ENCODE results near the gene TRPV4.
A peak's percentile ranks its signal among the peaks of the same experiment; 100 is the strongest.

The TRPV4 gene

DNA sequence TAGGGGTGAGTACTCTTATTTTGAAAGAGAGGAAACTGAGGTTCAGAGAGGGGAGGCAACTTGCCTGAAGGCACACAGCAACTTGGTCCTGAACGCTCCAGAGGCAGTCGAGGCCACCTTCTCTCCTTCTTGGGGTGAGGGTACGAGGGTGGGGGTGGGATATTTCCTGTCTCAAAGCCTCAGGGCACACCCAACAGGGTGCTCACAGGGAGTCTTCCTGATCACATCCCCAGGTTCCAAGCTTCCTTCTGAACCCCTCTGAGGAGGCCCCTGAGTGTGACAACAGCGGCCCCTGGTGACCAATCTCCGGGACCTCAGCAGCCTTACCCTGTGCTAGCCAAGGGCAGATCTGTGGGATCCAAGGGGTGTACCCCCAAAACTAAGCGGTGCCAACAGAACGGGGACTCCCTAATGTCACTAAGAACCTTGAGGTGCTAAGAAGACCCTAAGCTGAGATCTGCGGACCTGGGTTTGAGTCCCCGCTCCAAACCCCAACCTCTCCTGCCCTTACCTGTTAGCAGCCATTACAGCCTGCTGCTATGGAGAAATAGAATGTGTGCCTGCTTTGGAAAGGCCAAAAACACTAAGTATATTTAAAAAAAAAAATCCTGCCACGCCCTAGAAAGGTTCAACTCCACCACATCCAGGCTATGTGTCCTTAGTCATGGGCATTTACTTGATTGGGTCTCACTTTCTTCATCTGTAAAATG, 57.9 kb downstream of the TRPV4 start:
- peak; percentile 35 for DNase-seq

DNA sequence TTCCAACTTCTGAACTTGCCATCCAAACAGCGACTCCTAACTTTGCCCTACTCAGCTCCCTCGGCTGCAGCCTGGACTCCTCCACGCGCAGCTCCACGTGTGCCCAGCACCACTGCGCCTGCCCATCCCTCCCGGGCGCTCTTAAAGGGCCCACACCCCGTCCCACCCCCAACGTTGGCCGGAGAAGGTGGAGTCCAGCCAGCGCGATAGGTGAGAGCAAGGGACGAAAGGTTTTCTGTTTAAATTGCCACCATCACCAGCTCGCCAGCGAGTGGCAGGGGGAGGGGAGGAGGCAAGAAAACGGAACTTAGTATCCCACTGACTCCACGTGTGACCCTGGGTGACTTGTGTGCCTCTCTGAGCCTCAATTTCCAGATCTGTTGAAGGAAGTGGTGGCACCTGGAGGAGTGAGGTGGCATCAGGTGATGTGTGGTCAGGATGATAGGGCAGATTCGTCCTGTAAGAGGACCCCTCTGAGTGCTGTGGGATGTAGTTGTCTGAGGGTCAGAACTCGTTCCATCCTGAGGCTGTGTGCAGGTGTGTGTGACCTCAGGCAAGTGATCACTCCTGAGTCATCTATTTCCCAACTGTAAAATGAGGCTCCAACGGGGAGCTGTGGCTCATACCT, 59.7 kb downstream of the TRPV4 start:
- DNase-seq, result no peak

DNA sequence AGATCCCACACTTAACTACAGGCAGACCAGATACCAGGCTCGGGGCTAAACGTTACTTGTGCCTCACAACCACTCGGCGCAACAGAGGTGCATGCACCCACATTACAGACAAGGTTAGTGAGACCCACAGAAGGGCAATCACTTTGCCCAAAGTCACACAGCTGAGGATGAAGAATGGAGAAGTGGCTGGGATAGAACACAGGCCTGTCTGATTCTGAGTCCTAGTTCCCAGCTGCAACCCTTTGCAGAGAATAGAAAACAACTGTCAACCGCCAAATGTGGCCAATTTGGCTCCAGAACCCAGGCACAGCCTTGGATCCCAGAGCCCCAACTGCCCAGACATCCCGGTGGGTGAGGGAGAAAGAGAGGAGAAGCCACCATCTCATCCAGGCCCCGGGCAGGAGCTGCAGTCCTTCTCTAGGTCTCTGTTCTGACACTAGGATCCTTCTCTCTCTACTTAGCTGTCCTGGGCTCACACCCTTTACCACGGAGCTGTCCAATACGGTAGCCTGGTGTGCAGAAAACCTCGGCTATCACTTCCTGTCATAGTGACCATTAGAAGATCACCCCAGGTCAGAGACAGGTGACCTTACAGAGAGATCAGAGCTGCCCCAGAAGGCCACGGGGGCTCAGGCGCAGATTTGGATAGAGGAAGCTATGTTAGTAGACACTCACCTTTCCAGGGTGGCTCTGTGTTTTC, 60.4 kb downstream of the TRPV4 start:
- DNase-seq, result no peak

DNA sequence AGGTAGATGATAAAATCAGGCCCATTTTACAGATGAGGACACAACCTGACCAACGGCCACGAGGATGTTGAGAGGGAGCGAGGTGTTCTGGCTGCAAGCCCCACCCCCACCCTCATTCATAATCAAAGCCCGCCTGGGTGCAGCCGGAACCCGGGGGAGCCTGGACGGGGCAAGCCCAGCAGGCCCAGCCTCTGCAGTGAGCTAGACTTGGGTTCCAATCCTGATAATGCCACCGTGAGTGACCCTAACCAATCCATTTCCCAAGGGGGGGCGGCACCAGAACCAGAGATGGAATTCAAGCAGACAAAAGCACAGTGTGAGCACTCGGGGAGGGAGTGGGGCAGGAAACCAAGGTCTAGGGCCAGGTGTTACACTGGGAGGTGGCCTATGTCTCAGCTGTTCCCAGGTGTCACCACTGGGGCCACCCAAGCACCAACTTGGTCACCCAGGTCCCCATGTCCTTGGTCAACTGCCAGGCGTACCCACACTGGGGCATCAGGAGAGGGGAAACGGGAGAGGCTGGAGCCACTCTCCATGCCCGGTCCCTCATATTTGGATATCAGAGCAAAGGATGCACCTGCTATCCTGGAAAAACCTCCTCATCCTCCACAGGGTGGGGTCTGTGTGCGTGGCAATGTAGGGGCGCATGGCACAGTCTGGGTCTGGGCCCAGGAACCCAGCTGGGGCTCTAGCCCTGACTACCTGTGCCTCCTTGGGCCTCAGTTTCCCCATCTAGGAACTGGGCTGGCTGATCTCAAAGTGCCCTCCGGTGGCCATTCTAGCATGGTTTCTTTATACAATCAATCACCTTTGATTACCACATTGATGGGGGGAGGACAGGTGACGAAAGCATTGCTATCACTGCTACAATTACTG, 61.2 kb downstream of the TRPV4 start:
- DNase-seq, result no peak

DNA sequence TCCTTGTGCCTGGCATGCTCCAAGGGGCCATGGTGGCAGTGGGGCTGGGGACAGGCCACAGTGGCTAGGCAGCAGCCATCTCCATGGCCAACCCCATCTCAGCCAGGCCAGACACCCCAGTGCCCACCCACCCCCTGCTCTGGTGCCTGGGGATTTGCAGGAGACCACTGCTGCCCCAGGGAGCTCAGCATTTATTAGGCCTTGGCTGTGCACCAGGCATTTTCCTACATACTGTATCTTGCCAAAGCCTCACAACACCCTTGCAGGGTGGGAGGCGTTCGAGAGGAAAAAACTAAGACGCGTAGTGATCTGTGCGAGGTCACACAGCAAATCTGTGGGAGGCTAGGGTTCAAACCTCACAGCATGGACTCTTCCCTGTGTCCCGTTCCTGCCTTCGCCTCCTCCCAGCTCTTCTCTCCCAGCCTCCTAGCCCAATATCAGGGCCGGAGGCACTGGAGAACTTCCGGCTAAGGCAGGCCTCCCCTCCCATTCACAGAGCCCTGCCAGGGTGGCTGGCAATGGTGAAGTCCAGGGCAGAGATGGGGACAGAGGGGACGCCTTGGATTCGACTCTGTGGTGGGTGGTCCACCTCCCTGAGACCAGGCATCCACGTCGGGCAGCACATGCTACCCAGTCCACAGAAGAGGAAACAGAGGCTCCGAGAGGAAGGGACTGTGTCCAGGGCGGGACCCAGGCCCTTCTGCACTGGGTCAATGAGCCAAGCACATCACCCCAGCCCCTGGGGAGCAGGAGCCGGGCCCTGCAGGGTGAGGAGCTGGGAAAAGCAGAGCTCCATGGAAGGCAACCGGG, 62.1 kb downstream of the TRPV4 start:
- DNase-seq, result no peak

DNA sequence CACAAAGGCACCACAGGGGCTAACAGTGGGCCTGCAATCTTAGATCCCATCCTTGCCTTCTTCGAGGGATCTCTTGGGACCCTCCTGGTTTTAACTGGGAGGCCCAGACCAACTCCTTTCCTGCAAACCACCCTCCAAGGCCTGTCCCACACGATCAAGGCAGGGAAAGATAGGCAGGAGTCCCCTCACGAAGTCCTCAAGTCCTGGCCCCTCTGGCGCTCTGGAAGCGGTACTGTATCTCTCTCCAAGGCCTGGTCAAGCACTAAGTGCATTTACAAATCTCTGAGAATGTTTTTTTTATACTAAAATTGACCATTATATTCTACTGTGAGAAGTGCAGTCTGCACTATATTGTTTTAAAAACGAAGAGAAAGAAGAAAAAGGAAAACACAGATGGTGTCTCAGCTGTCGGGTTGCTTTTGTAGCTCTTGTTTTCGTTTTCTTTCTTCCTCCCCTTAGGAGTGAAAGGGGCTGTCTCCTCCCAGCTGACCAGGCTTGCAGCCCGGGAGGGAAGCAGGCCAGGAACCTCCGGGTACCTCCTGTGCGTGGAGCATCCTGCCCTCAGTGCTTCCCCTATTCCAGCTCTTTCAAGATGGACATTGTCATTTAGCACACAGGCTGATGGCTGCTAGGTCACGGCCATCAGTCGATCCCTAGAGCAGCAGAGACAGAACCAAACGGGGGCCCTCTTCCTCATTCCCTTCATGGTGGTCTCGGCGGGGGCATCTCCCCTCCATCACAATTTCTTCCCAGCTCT, 62.9 kb downstream of the TRPV4 start:
- DNase-seq, result no peak

DNA sequence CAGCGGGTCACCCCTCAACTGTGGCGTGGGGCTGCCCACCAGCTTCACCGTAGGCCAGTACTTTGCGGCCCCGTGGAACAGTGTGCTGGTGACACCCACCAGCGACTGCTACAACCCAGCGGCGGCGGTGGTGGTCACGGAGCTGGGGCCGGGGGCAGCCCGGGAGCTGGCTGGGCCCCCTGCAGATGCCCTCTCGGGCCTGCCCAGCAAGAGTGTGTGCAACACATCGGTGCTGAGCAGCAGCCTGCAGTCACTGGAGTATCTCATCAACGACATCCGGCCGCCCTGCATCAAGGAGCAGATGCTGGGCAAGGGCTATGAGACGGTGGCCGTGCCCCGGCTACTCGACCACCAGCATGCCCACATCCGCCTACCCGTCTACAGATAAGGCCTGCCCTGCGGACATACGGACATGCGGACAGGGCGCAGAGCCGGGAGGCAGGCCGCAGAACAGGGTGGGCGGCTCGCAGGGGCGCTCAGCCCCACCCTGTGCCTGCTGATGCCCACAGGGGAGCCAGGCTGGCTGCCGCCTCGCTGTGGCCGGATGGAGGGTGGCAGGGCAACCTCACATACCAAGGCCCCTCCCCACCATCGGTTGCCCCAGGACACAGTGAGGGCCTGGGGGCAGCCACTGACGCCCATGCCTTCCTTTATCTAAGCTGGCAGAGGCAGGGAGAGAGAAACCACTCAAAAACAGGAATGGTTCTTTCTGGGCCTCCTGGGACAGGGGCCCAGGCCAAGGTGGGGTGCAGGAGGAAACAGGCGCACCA, 64.1 kb downstream of the TRPV4 start:
- DNase-seq, result no peak

DNA sequence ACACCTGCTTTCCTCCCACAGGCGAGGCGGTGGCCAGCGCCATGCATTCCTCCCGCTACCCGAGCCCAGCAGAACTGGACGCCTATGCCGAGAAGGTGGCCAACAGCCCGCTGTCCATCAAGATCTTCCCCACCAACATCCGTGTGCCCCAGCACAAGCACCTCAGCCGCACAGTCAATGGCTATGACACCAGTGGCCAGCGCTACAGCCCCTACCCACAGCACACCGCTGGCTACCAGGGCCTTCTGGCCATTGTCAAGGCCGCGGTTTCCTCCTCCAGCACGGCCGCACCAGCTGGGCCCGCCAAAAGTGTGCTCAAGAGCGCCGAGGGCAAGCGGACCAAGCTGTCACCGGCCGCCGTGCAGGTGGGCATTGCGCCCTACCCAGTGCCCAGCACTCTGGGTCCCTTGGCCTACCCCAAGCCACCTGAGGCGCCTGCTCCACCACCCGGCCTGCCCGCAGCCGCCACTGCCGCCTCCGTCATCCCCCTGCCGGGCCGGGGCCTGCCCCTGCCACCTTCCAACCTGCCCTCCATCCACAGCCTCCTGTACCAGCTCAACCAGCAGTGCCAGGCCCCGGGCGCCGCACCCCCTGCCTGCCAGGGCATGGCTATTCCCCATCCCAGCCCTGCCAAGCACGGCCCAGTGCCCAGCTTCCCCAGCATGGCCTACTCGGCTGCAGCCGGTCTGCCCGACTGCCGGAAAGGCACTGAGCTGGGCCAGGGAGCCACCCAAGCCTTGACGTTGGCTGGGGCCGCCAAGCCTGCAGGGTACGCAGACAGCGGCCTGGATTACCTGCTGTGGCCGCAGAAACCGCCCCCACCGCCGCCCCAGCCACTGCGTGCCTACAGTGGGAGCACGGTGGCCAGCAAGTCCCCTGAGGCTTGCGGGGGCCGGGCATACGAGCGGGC, 65.0 kb downstream of the TRPV4 start:
- no peak for DNase-seq

DNA sequence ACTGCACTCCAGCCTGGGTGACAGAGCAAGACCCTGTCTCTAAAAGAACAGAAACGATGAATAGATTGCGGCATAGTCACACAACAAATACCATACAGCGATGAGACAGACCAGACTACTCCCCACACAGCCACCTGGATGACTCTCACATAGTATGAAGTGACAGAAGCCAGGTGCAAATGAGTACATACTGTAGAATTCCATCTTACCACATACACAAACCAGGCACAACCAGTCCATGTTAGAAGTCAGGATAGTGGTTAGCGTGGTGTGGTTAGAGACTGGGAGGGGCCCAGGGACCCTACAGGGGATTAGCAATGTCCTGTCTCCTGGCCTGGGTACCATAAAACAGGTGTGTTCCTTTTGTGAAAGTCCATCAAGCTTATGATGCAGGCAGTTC, 65.7 kb downstream of the TRPV4 start:
- no peak for DNase-seq

DNA sequence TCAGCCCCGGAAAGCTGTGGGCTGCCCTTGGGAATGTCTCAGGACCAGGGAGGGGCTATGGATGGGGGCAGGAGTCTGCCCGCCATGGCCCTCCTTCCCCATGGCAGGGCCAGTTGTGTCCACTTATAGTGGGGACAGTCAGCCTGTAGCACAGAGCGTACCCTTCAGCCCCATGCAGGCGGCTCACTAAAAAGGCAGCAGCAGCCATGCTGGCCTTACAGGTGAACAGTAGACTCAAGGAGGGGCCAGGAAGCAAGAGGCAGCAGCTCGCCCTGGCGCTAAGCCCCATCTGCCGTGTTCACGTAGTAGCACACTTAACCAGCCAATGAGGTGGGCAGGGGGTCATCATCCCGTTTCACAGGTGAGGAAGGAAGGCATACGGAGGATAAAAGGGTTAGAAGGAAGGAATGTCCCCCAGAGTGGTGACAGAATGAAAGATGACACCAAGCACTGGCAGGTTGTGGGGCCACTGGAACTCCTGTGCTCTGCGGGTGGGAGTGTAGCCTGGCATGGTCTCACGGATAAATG, 66.9 kb downstream of the TRPV4 start:
- DNase-seq, result no peak

DNA sequence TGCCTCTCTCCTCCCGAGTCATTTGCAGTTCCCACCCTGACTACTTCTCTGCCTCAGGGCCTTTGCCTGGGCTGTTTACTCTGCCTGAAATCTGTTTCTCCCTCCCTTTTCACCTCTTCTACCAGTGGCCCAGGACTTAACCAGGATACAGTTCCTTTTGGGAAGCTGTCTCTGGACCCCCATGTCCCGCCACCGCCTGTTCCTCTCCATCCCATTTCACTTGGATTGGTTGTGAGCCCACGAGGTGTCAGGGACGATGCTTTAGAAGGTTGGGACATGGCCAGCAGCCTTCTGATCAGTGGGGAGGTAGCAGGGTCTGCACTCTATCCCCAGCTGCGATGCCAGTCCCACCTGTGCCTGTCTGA, 67.8 kb downstream of the TRPV4 start:
- DNase-seq, result no peak

DNA sequence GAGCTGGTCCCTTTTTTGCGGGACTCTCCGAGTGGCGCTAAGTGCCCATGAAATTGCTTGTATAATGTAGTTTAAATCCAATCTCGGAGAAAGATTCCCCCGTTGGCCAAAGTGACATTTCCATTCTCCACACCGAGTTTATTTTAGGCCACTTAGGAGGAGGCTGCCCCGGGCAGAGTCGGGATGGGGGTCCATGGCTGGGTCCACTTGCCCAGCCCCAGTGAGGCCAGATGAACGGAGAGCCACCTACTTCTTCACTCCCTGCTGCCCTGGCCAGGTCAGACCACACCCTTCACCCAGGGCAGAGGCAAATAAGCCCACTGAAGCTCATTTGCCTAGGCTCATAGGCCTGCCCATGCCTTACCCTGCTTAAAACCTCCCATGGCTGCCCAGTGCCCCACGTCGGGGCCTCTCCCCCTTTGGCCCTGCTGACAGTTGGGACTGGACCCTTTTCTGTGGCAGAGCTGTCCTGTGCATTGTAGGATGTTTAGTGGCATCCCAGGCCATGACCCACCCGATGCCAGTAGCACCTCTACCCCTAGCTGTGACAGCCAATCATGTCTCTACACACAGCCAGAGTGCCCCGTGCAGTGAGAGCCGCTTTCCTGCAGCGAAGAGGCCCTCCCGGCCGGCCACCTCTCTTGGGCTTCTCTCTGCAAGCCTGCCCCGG, 68.3 kb downstream of the TRPV4 start:
- DNase-seq, result no peak

DNA sequence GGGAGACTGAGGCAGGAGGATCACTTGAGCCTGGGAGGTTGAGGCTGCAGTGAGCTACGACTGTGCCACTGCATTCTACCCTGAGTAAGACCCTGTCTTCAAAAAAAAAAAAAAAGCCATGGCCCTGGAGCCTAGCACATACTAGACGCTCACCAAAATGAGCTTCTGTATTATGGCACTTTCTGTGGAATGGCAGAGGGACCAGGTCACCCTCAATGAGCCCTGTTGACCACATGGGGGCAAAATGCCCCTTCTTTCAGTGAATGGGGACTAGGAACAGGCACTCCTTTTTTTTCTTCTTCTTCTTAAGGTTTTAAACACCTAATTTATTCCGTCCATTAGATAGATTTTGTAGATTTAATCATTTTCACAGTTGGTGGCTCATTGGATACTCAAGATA, 69.1 kb downstream of the TRPV4 start:
- DNase-seq, result no peak

DNA sequence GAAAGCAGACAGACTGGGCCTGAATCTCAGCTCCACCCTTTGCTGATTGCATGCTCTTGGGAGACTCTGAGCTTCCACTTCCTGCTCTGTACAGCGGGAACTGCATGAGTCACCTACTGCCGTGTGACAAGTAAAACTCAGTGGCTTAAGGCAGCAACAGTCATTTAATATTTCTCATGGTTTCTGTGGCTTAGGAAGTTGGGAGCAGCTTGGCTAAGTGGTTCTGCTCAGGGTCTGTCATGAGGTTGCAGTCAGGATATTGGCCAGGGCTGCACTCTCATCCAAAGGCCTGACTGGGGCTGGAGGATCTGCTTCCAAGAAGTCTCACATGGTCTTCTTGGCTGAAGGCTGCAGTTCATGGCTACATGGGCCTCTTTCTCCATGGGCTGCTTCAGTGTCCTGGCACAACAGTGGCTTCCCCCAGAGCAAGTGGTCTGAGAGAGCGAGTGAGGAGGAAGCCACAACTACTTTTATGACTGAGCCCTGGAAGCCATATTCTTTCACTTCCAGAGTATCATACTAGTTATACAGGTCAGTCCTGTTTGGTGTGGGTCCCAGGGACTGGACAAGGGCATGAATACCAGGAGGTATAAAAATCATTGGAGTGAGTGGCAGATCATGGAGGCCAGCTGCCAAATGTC, 69.9 kb downstream of the TRPV4 start:
- peak; percentile 20 for DNase-seq

DNA sequence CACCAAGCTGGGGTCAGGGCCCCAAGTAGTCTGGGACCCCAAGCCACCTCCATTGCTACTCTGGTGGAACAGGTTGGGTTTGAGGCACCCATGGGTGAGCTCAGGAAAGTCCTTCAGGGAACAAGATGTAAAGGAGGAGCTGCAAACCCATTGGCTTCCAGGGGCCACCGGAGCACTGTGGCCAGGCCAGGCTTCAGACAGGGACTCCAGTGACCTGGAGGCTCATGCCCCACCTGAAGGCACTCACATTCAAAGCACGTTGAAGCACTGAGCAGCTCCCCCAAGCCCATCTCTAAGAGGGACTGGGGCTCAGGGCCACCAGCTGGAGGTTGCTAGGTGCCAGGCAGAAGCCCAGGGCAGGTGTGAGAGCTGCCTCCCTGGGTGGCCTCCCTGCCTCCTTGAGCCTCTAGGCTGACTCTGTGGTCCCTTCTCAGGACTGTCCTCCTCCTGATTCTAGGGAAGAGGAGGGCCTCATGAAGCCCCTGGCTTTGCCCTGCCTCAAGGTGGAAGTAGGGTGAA, 70.5 kb downstream of the TRPV4 start:
- DNase-seq, result no peak

DNA sequence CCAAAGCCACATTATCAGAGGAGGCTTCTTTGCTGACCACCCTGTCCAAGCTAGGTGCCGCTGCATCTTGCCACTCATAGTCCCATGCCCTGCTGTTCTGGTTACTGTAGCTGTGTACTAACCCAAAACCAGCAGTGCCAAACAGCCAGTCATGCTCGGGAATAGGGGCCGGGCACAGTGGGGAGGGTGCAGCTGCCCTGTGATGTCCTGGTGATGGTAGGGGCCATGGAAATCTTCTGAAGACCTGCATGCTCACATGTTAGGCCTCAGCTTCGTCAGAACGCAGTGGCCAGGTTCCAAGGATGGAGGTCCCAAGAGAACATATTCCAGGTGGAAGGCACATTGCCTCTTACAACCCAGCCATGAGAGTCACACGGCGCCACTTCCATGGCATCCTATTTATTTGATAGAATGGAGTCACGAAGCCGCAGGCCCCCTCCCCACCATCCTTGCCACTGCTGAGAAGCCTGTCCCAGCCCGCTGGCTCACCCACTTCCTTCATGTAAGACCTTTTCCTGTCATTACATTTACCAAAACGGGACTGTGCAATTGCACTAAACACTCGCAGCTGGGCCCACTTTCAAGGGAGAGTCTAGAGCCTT, 71.0 kb downstream of the TRPV4 start:
- no peak for DNase-seq
